Epithelial cell of esophagus (primary cell): ENCODE data around the gene IL9.

ENCODE experiments used
- DNase-seq: peaks from one replicate; pipeline ENCODE4 v3.0.0; 2010; ENCODE audit warnings: low read depth
- H3K4me3 ChIP-seq: 2 replicates; pipeline ENCODE4 v1.5.1; 2011; ENCODE audit warnings: mild to moderate bottlenecking, low read length, control low read depth
- CTCF ChIP-seq: IDR thresholded peaks from 2 replicates; pipeline ENCODE4 v1.5.1; 2011; ENCODE audit warnings: low read depth, mild to moderate bottlenecking, low read length, control low read depth, inconsistent platforms; ENCODE audit not compliant: insufficient read depth; ENCODE audit errors: missing control alignments

Gene IL9

GRCh38 chr5:135894789-135895188 is 852 bp downstream of the IL9 start:
- H3K4me3 ChIP-seq: no peak overlapping the region
- TF ChIP-seq CTCF: no peak
- DNase-seq: no peak

- H3K4me3 ChIP-seq: no peak overlapping the region
- no peak for TF ChIP-seq CTCF
- no peak for DNase-seq
Measured at GRCh38 chr5:135894276-135894675, 1.4 kb downstream of the IL9 start.

DNA sequence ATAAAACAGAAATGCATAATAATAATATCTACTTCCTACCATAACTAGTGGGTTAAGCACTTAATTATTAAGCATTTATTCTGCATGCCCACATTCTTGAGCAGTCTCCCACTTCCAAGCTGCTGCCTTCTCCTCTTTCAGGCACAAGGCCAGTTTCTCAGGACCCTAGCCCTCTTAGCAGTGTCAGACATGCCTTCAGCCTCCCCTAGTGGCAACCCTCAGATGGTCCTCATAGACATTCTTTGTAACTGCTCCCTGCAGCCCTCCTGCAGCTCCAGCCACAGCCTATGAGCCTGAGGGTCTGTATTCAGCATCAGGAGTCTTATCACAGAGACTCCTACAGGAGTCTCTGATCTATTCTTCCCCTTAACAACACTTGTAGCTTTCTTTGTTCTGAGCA is 3.9 kb downstream of the IL9 start:
- H3K4me3 ChIP-seq: no peak overlapping the region
- no peak for TF ChIP-seq CTCF
- DNase-seq: no peak

DNA sequence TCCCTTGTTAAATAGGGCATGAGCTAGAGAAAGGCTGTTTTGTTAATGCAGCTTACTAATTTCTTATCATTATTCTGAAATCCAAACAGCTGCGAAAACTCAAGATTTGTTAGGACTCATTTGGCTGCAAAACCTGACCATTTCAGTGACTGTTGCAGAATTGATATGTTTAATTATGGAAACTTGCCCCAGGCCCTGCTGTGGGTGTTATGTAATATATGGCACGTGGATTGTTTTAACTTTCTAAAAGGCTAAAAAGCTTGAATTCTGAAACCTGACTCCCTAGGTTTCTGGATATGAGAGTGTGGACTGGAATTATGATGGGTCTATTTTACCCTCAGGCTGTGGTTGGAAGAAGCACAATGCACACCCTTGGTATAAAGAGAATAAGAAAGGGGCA is 4.4 kb downstream of the IL9 start:
- H3K4me3 ChIP-seq: no peak overlapping the region
- no peak for TF ChIP-seq CTCF
- no peak for DNase-seq

DNA sequence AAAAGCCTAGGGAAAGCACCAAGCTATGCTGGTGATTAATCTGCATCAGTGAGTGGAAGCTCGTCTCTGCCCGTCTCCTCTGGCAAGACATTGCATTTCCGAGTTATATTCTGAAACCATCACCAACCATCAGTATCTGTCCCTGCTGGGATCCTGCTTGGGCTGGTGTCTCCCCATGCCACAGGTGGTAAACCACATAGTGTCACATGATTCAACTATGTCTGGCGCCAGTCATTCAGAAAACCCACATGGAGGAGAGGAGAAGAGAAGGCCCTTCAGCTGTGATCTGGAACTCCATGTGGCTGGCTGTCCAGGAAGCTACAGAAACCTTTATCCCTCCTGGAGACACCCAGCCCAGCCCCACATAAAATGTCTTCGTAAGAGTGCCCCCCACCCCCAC is 4.8 kb downstream of the IL9 start:
- no peak overlapping the region for H3K4me3 ChIP-seq
- TF ChIP-seq CTCF: no peak
- DNase-seq: no peak

DNA sequence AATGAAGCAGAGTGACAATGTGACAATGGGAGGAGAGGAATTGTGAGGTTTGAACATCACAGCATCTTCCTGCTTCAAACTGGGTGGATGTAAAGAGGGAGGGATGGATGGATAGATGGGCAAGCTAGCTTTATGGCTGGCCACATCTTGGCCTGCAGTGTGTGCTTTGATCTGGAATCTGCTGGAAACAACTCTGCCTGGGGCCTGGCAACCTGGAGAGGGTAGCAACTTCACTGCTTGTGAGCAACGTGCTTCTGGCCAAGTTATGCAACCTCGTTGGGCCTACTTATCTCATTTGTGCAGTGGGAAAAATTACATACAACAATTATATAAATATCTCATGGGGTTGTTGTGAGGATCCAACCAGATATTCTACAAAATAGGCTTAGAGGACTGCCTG is 5.3 kb downstream of the IL9 start:
- no peak for TF ChIP-seq CTCF
- H3K4me3 ChIP-seq: no peak overlapping the region
- DNase-seq: no peak

DNA sequence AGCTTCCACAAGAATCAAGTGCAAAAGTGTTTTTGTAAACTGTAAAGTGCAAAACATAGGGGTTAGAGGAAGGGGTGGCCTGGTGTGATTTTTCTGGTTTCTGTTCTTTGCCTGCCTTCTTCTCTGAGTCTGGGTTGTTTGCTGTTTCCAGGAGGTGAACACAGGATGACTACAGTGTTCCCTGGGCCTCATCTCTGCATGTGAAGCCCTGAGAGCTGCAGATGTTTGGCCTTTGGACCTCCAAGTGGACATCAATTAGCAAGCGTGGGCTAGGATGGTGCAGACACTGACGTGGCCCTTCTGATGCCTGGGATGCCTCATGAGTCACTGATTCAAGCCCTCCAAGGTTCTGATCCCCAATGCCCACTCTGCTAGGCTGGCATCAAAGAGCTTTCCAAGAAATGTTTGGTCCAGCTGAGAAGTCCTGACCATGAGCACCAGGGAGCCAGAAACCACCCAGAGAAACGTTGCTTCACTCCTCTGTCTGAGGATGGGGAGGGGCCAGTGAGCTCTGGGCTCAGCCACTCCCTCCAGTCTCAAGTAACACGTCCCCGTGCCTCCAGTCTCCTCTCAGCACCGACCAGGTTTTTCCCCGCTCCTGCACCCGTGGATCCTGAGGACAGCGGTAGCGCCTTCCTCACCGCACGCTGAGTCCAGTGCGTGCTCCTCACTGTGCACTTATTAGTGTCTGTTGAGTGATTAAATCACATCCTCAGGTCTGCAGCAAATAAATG is 7.6 kb downstream of the IL9 start:
- peak; percentile 50 for DNase-seq
- H3K4me3 ChIP-seq: no peak overlapping the region
- no peak for TF ChIP-seq CTCF
